Subcutaneous abdominal adipose tissue (tissue), 5 donors: ENCODE measurements around the gene GNG3.
A peak's percentile ranks its signal among the peaks of the same experiment; 100 is the strongest.
"Not testable (repeated sequence)": the region's sequence is repeated elsewhere in the genome, so short reads cannot be mapped to it uniquely, and the experiment has no call there.

Experiments used
- H3K27ac ChIP-seq: one replicate; pipeline ENCODE4 v1.7.0; 2013; ENCODE audit warnings: low read depth, mild to moderate bottlenecking, inconsistent platforms, low read length, moderate library complexity
- H3K27me3 ChIP-seq, 5 donors: one replicate each; pipeline ENCODE4 v1.7.0; 2013; ENCODE audit warnings: low read length in 5 of 5, inconsistent platforms in 1 of 5; ENCODE audit not compliant: control insufficient read depth in 5 of 5, insufficient read depth in 4 of 5
- H3K36me3 ChIP-seq, 5 donors: one replicate each; pipeline ENCODE4 v1.7.0; 2013; ENCODE audit warnings: low read length in 5 of 5; ENCODE audit not compliant: control insufficient read depth in 5 of 5, insufficient read depth in 5 of 5
- H3K4me1 ChIP-seq, 5 donors: one replicate each; pipeline ENCODE4 v1.7.0; 2013; ENCODE audit warnings: low read length in 5 of 5, mild to moderate bottlenecking in 3 of 5, moderate library complexity in 1 of 5; ENCODE audit not compliant: control insufficient read depth in 5 of 5, insufficient read depth in 5 of 5
- H3K4me3 ChIP-seq, 5 donors: one replicate each; pipeline ENCODE4 v1.7.0; 2013; ENCODE audit warnings: low read length in 5 of 5, low read depth in 1 of 5
- H3K9ac ChIP-seq, 5 donors: one replicate each; pipeline ENCODE4 v1.7.0; 2013; ENCODE audit warnings: low read length in 5 of 5, mild to moderate bottlenecking in 4 of 5, moderate library complexity in 3 of 5
- H3K9me3 ChIP-seq, 5 donors: one replicate each; pipeline ENCODE4 v1.7.0; 2013; ENCODE audit warnings: low read length in 5 of 5; ENCODE audit not compliant: control insufficient read depth in 5 of 5
- donor health status: healthy.
- donor health status: healthy.
- donor health status: healthy.
- donor health status: healthy.
- donor health status: healthy.

GNG3 gene

GRCh38 chr11:62727165-62727871, 19.8 kb downstream of the GNG3 start, which contains the start of gene HNRNPUL2:
HNRNPUL2 (minus strand) TSS chr11:62727457; CDS start chr11:62727156, 301 bp downstream.
- no peaks in the 10 kb centered on the region for H3K27me3 ChIP-seq
- H3K4me1 ChIP-seq = peaks cover 15 to 54% (median 49%) of the 10 kb centered on the region in 5 donors
- no peaks in the 10 kb centered on the region for H3K9me3 ChIP-seq
- peaks cover 11 to 24% (median 22%) of the 10 kb centered on the region in 5 donors for H3K36me3 ChIP-seq
- H3K4me3 ChIP-seq = peak within 1 kb of the TSS; percentile 74 to 97 (median 94)
- peak within 1 kb of the TSS; percentile 92 to 98 (median 98) for H3K9ac ChIP-seq
- H3K27ac ChIP-seq = peak within 1 kb of the TSS; percentile 98

- Histone ChIP-seq H3K27me3 (no peaks in the 10 kb centered on the region), H3K4me3 (peak overlapping the region; percentile 74 to 97 (median 94)), H3K9me3 (no peaks in the 10 kb centered on the region), H3K27ac (peak overlapping the region; percentile 98), H3K4me1 (peaks cover 15 to 54% (median 49%) of the 10 kb centered on the region in 5 donors), H3K36me3 (peaks cover 6 to 19% (median 17%) of the 10 kb centered on the region in 5 donors), H3K9ac (peak overlapping the region; percentile 81 to 98 (median 97))
These were observed 20.3 kb downstream of the GNG3 start for GRCh38 chr11:62727872-62728170.

- H3K4me1 ChIP-seq = peaks cover 15 to 53% (median 49%) of the 10 kb centered on the region in 5 donors
- H3K36me3 ChIP-seq = peaks cover 9 to 18% (median 15%) of the 10 kb centered on the region in 5 donors
- peak within 1 kb of the TSS; percentile 74 to 97 (median 94) for H3K4me3 ChIP-seq
- H3K27me3 ChIP-seq = no peaks in the 10 kb centered on the region
- peak within 1 kb of the TSS; percentile 98 for H3K27ac ChIP-seq
- no peaks in the 10 kb centered on the region for H3K9me3 ChIP-seq
- peak within 1 kb of the TSS; percentile 81 to 98 (median 97) for H3K9ac ChIP-seq
These were observed 20.9 kb downstream of the GNG3 start, which contains the start of gene TTC9C for GRCh38 chr11:62728171-62728988. TTC9C (plus strand) TSS chr11:62728486; CDS start chr11:62728849, 363 bp downstream.

DNA sequence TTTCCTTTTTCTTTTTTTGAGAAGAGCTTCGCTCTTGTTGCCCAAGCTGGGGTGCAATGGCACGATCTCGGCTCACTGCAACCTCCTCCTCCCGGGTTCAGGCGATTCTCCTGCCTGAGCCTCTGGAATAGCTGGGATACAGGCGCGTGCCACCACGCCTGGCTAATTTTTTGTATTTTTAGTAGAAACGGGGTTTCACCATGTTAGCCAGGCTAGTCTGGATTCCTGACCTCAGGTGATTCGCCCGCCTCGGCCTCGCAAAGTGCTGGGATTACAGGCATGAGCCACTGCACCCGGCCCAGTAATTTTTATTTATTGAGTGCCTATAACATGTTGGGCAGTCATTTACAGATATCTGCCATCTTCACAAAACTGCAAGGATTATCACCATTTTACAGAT, 22.6 kb downstream of the GNG3 start:
- Histone ChIP-seq H3K4me3 (peak overlapping the region in 4 of 5 donors; percentile 12 to 86 (median 33)), H3K27ac (peak overlapping the region; percentile 17), H3K9ac (peak overlapping the region in 3 of 5 donors; percentile 3 to 56 (median 13))

GRCh38 chr11:62732830-62733229, 25.4 kb downstream of the GNG3 start:
- peaks cover 10 to 35% (median 18%) of the 10 kb centered on the region in 5 donors for H3K36me3 ChIP-seq

More for the DNA sequence above, 22.6 kb downstream of the GNG3 start:
- H3K9me3 ChIP-seq, H3K27me3 ChIP-seq: not testable (repeated sequence)
- H3K4me1 ChIP-seq = peaks cover 11 to 38% (median 36%) of the 10 kb centered on the region in 5 donors
- peaks cover 4 to 19% (median 13%) of the 10 kb centered on the region in 5 donors for H3K36me3 ChIP-seq

DNA sequence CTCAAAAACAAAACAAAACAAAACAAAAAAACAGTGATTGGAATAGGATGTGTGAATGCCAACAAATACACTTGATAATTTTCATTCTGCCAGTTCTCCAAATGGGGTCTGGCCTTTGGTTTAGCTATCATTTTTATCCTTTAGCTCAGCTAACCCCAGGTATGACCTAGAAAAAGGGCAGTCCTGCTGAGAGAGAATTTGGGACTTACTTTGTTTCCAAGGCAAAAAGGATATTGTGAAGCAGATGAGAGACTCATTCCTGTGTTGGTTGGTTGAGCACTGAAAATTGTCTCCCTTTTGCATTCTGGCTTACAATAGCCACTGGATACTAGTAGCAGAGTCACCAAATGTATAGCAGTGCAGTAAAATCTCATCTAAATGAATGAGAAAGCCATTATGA, 29.7 kb downstream of the GNG3 start:
- peaks cover 16 to 66% (median 46%) of the 10 kb centered on the region in 5 donors for H3K36me3 ChIP-seq
- H3K4me3 ChIP-seq = no peak overlapping the region
- no peaks in the 10 kb centered on the region for H3K9me3 ChIP-seq
- no peaks in the 10 kb centered on the region for H3K27me3 ChIP-seq
- H3K4me1 ChIP-seq = no peaks in the 10 kb centered on the region
- H3K9ac ChIP-seq = no peak overlapping the region
- H3K27ac ChIP-seq = no peak overlapping the region

More at GRCh38 chr11:62732830-62733229, 25.4 kb downstream of the GNG3 start:
- H3K4me1 ChIP-seq = peaks cover 2 to 22% (median 20%) of the 10 kb centered on the region in 5 donors
- no peak overlapping the region for H3K27ac ChIP-seq
- H3K27me3 ChIP-seq = no peaks in the 10 kb centered on the region
- peak overlapping the region in 1 of 5 donors; percentile 10 for H3K9ac ChIP-seq
- no peak overlapping the region for H3K4me3 ChIP-seq
- no peaks in the 10 kb centered on the region for H3K9me3 ChIP-seq

- Histone ChIP-seq H3K9ac (no peak overlapping the region), H3K4me1 (peaks cover under 1 to 11% (median 8%) of the 10 kb centered on the region in 5 donors), H3K9me3 (no peaks in the 10 kb centered on the region), H3K4me3 (no peak overlapping the region), H3K36me3 (peaks cover 0 to 14% (median 9%) of the 10 kb centered on the region in 5 donors), H3K27me3 (no peaks in the 10 kb centered on the region), H3K27ac (no peak overlapping the region)
These were observed 40.1 kb downstream of the GNG3 start for GRCh38 chr11:62747475-62748160.

GRCh38 chr11:62749931-62750330, 42.5 kb downstream of the GNG3 start:
- not testable (repeated sequence) for H3K4me3 ChIP-seq, H3K9ac ChIP-seq, H3K9me3 ChIP-seq, H3K27ac ChIP-seq, H3K27me3 ChIP-seq
- peaks cover 13 to 27% (median 18%) of the 10 kb centered on the region in 5 donors for H3K4me1 ChIP-seq
- peaks cover 0 to 17% (median 13%) of the 10 kb centered on the region in 5 donors for H3K36me3 ChIP-seq

DNA sequence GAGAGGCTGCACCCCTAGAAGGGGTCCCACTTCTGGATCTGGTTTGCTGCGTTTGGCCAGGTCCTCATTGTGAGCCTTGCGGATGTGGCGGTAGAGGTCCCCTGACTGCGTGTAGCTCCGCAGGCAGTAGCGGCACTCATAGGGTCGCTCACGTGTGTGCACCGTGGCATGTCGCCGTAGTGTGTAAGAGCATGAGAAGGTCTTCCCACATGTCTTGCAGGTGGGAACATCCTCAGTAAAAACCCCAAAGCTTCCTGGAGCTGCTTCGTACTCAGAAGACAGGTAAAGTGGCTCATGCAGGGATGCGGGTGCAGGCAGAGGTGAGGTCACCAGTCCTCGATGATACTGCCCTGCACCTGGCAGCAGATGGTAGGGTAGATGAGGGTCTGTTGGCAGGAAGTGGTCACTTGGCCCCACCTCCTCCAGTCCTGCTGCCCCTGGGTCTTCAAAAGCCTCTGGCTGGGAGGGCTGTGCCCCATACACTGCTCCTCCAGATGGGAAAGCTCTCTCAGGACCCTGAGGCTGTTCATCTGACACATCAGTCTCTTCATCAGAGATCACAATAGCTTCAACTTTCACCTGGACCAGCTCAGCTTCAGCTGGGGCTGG, 44.8 kb downstream of the GNG3 start:
- Histone ChIP-seq H3K27ac (no peak overlapping the region), H3K27me3 (no peaks in the 10 kb centered on the region), H3K4me1 (peaks cover 13 to 27% (median 18%) of the 10 kb centered on the region in 5 donors), H3K9ac (no peak overlapping the region), H3K36me3 (peaks cover 0 to 17% (median 13%) of the 10 kb centered on the region in 5 donors), H3K4me3 (peak overlapping the region in 1 of 5 donors; percentile 96), H3K9me3 (no peaks in the 10 kb centered on the region)
